Erythroblast (primary cell): ENCODE data around the gene STEAP1B.

Experiments
- GATA1 ChIP-seq: IDR thresholded peaks from 2 replicates; pipeline ENCODE4 v1.6.1; 2011; ENCODE audit warnings: low read depth, mild to moderate bottlenecking, control low read depth, low read length, moderate library complexity
- POLR2A ChIP-seq: IDR thresholded peaks from 2 replicates; pipeline ENCODE4 v1.6.1; 2011; ENCODE audit warnings: mild to moderate bottlenecking, low read length

DNA sequence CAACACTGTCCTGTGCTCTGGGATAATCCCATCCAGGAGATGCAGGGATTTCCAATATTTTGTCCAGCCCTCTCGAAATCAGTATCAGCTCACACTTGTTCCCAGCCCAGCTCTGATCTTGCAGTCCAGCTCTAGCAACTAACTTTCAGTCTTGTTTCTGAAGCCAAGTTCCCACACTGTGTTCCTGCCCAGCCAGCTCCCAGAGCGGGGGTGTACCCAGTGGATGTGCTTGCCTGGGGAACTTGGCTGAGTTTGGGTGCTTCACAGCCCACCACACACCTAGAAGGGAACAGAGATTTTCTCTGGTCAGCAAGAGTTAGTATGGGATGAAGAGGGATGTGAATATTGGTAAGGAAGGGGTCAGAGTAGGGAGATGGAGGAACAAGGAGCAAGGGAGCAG lies 85.6 kb downstream of the STEAP1B start:
- TF ChIP-seq POLR2A = no peak
- no peak for TF ChIP-seq GATA1
